ENCODE data around the gene TNPO3. TPM values are rescaled to one million over a fixed set of nuclear protein-coding genes. Genes with fewer than 3 reads are reported as not detected.
A peak's percentile ranks its signal among the peaks of the same experiment; 100 is the strongest.

Gene TNPO3
- total and polyA plus RNA-seq, 10 of the 15 experiments (the other 5 are each of a cell fraction or from before 2014, with no cell fraction given): 17.6 to 91.8 (median 65.9) TPM

GRCh38 chr7:128954830-128955802, 99.8 kb downstream of the TNPO3 start (continued):
- TF ChIP-seq NR2F1 (conservative IDR thresholded peaks at IDR 0.05) (0 out of 2 replicates have a peak, but pooled peaks have one; percentile 11), E2F8 (IDR thresholded peaks at IDR 0.05; ENCODE audit: low read depth, partially characterized antibody) (no peak), ELK1 (IDR thresholded peaks at IDR 0.05; ENCODE audit: low read depth, low read length) (no peak), MTA2 (IDR thresholded peaks at IDR 0.05; ENCODE audit: low read depth) (peak; percentile 60; the same call in 1 of the 2 replicates), BCL11A (IDR thresholded peaks at IDR 0.05; ENCODE audit: low read depth, low read length) (peak; percentile 53; the same call in 1 of the 2 replicates), CBX3 (IDR thresholded peaks at IDR 0.05; ENCODE audit: borderline replicate concordance, low read depth) (no peak), RELB (IDR thresholded peaks at IDR 0.05; ENCODE audit: low read depth) (peak; percentile 82), BACH1 (IDR thresholded peaks at IDR 0.05; ENCODE audit: borderline replicate concordance) (no peak), SMAD5 (IDR thresholded peaks at IDR 0.05; ENCODE audit: low read depth) (no peak), CBFB (IDR thresholded peaks at IDR 0.05; ENCODE audit: low read depth) (no peak), E2F4 (IDR thresholded peaks at IDR 0.05; ENCODE audit: low read depth, low read length) (peak; percentile 36; the same call in 1 of the 2 replicates), PML (IDR thresholded peaks at IDR 0.05; ENCODE audit: low read length) (no peak), HDAC6 (IDR thresholded peaks at IDR 0.05; ENCODE audit: unreplicated experiment) (no peak), DPF2 (IDR thresholded peaks at IDR 0.05) (peak; percentile 64), BHLHE40 (IDR thresholded peaks at IDR 0.05; ENCODE audit: borderline replicate concordance in 1 of 2, low read depth in 2 of 2, low read length in 1 of 2) (peak; percentile 97 to 99), ZNF207 (IDR thresholded peaks at IDR 0.05; ENCODE audit: borderline replicate concordance) (no peak), ZNF687 (IDR thresholded peaks at IDR 0.05) (peak; percentile 87), ZNF384 (IDR thresholded peaks at IDR 0.05; ENCODE audit: borderline replicate concordance, low read depth, low read length) (peak; percentile 65; the same call in 1 of the 2 replicates)
